ENCODE data around the gene CMTM3. TPM values are rescaled to one million over a fixed set of nuclear protein-coding genes. Genes with fewer than 3 reads are reported as not detected.
"Not testable (repeated sequence)": the region's sequence is repeated elsewhere in the genome, so short reads cannot be mapped to it uniquely, and the experiment has no call there.

Gene CMTM3
- total and polyA plus RNA-seq, 9 of the 15 experiments (the other 6 are each of a cell fraction or from before 2014, with no cell fraction given) = 4.6 to 33.4 (median 17.5) TPM

DNA sequence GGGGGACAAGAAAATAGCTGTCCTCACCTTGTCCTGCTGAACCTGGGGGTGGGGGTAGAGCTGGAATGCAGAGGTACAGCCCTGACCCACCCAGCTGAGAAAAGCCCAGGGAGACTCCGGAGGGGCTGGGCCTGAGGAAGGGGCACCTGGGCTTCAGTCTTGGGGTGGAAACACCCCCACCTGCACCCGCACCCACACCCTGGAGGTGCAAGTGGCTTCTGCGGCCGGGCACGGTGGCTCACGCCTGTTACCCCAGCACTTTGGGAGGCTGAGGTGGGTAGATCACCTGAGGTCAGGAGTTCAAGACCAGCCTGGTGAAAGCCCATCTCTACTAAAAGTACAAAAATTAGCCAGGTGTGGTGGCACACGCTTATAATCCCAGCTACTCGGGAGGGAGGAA, 7.4 kb downstream of the CMTM3 start:
- H3K4me2 ChIP-seq (ENCODE audit: insufficient read depth, low read length); in situ Hi-C loops (cut with MboI); H3K79me2 ChIP-seq (ENCODE audit: control insufficient read depth, insufficient read depth, low read length); H2AFZ ChIP-seq (ENCODE audit: low read depth, low read length); H3K4me3 ChIP-seq; FAIRE-seq; H3K9me3 ChIP-seq (replicated peaks; ENCODE audit: control insufficient read depth, insufficient read depth, low read depth, low read length); H3K27ac ChIP-seq (ENCODE audit: extremely low read depth, low read depth, low read length); H3K9me1 ChIP-seq (ENCODE audit: control insufficient read depth, insufficient read depth, low read length); CTCF ChIA-PET (ENCODE audit: low intra/inter-chr PET ratio); H3K27me3 ChIP-seq (ENCODE audit: control insufficient read depth in 2 of 2, insufficient read depth in 2 of 2, low read length in 2 of 2); H4K20me1 ChIP-seq (replicated peaks; ENCODE audit: control insufficient read depth, insufficient read depth, low read length); intact Hi-C loops (cut with micrococcal nuclease); BruUV-seq (replicated peaks); ATAC-seq; DNase-seq (ENCODE audit: extremely low read depth in 1 of 4, low spot score in 3 of 4); H3K9ac ChIP-seq (ENCODE audit: insufficient read depth in 1 of 2, low read depth in 2 of 2, low read length in 2 of 2): not testable (repeated sequence)
- POLR2A ChIA-PET = interaction anchor here (0.5 to 1.7 kb wide), 4 partner anchors 8 to 203 kb away, joined by 3 to 5 read pairs (median 4); no protein-coding TSS in a partner anchor
- Histone ChIP-seq H3K4me1 (replicated peaks in 1 of 2; ENCODE audit: control insufficient read depth in 2 of 2, insufficient read depth in 2 of 2, low read length in 2 of 2) (peaks cover 21 to 30% of the 10 kb centered on the region in 2 experiments; a peak in 4 of 5 replicates), H3K36me3 (ENCODE audit: control insufficient read depth, insufficient read depth, low read length) (peaks cover 87% of the 10 kb centered on the region; the same call in 2 of the 3 replicates)
- WGBS (ENCODE audit: insufficient coverage, low coverage, missing lambda C conversion rate) = 100% methylated on average over 8 of the region's 8 CpGs
- TF ChIP-seq POLR2G (IDR thresholded peaks at IDR 0.05; ENCODE audit: low read depth, low read length) = peak; percentile 34; the same call in 1 of the 2 replicates

DNA sequence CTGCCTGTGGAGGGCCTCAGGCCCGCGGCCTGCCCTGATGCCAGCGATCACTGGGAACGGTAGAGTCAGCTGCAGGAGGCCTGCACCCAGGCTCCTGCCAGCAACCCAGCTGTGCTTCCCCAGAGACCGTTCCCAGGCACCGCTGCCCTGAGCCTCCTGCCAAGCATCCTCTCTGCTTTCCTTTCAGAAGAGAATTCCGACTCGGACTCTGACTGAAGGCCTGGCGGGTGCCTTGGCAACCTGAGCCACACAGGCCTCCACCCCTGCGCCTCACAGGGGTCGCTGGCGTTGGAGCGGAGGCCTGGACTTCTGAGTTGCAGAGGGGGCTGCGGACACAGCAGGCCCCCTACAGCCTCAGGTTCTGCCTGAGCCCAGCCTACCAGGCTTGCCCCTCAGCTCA, 7.9 kb downstream of the CMTM3 start:
- Histone ChIP-seq H3K4me3 (no peak overlapping the region), H2AFZ (ENCODE audit: low read depth, low read length) (no peak overlapping the region), H3K4me1 (replicated peaks in 1 of 2; ENCODE audit: control insufficient read depth in 2 of 2, insufficient read depth in 2 of 2, low read length in 2 of 2) (peaks cover 25 to 28% of the 10 kb centered on the region in 2 experiments; a peak in 4 of 5 replicates), H3K4me2 (ENCODE audit: insufficient read depth, low read length) (no peak overlapping the region), H3K27ac (ENCODE audit: extremely low read depth, low read depth, low read length) (no peak overlapping the region), H3K79me2 (ENCODE audit: control insufficient read depth, insufficient read depth, low read length) (no peaks in the 10 kb centered on the region; the same call in 1 of the 3 replicates), H3K9me3 (replicated peaks; ENCODE audit: control insufficient read depth, insufficient read depth, low read depth, low read length) (no peaks in the 10 kb centered on the region), H3K9me1 (ENCODE audit: control insufficient read depth, insufficient read depth, low read length) (no peaks in the 10 kb centered on the region), H4K20me1 (replicated peaks; ENCODE audit: control insufficient read depth, insufficient read depth, low read length) (peaks cover 4% of the 10 kb centered on the region; the same call in 1 of the 2 replicates), H3K36me3 (ENCODE audit: control insufficient read depth, insufficient read depth, low read length) (peaks cover 82% of the 10 kb centered on the region; the same call in 2 of the 3 replicates), H3K9ac (ENCODE audit: insufficient read depth in 1 of 2, low read depth in 2 of 2, low read length in 2 of 2) (no peak overlapping the region; a peak in 1 of 4 replicates), H3K27me3 (ENCODE audit: control insufficient read depth in 2 of 2, insufficient read depth in 2 of 2, low read length in 2 of 2) (no peaks in the 10 kb centered on the region)
- in situ Hi-C loops (cut with MboI) = no loop called here
- CTCF ChIA-PET (ENCODE audit: low intra/inter-chr PET ratio) = no interaction called here
- intact Hi-C loops (cut with micrococcal nuclease) = no loop called here
- FAIRE-seq (no peak), DNase-seq (ENCODE audit: extremely low read depth in 1 of 4, low spot score in 3 of 4) (no peak), ATAC-seq (no peak)
- no peak for TF ChIP-seq HNRNPLL (IDR thresholded peaks at IDR 0.05; ENCODE audit: low read depth, low read length, poor library complexity, severe bottlenecking)
- TF ChIP-seq RBFOX2 (IDR thresholded peaks at IDR 0.05; ENCODE audit: low read depth, low read length) = 0 out of 2 replicates have a peak, but pooled peaks have one; percentile 18
- BruUV-seq (replicated peaks) = no TSS peak
- WGBS (ENCODE audit: insufficient coverage, low coverage, missing lambda C conversion rate) = 87% methylated on average over 10 of the region's 14 CpGs
- POLR2A ChIA-PET = interaction anchor here (0.8 to 1.7 kb wide), 3 partner anchors 8 to 202 kb away, joined by 3 to 5 read pairs (median 5); no protein-coding TSS in a partner anchor
